SH-SY5Y (cell line): ENCODE results near the gene LCE2D.

Experiments used
- GATA2 ChIP-seq: IDR thresholded peaks from 2 replicates; pipeline ENCODE4 v1.6.1; 2011; ENCODE audit warnings: mild to moderate bottlenecking, low read depth, low read length
- GATA3 ChIP-seq: IDR thresholded peaks from 2 replicates; pipeline ENCODE4 v1.6.1; 2011; ENCODE audit warnings: low read depth, mild to moderate bottlenecking, low read length, moderate library complexity

Gene LCE2D, protein sequence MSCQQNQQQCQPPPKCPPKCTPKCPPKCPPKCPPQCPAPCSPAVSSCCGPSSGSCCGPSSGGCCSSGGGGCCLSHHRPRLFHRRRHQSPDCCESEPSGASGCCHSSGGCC

DNA sequence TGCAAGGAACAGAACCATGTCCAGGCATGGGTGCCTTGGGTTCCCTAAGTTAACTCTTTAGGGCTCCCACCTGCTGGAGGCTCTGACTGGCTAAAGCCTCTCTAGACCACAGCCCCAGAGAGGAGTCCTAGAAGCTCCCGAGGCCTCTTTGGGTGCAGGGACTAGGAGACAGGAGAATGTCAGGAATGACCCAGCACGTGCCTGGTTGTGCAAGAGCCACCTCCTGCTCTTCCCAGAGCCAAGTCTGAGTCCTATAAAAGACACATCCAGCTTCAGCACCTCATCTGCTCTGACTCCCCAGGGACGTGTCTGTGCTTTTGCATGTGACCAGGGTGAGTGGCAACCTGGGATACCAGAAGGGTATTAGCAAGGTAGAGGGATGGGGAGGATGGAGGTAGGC lies at the start of gene LCE2D:
LCE2D (plus strand) TSS at position 283 of the 400 bp plus-strand sequence. CDS start 726 bp downstream, outside the sequence.
- TF ChIP-seq GATA3 (no peak), GATA2 (no peak)

DNA sequence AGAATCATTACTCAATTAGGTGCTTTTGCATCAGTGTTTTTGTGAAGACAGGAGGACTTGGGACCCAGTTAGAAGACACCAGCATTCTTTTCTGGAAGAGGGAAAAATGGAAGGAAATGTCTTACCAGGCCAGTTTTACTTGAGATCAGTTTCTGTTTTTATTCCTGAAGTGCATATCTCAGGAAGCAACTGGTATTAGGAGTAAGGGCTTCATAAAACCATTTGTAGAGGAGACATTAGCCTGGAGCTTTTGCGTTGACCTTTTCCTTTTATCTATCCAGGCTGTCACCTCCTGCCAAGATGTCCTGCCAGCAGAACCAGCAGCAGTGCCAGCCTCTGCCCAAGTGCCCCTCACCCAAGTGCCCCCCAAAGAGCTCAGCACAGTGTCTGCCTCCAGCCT lies 49.7 kb upstream of the LCE2D start, which contains the start of gene LCE3B:
LCE3B (plus strand) TSS at position 301 of the 400 bp plus-strand sequence; CDS start at position 301, 0 bp downstream.
- no peak for TF ChIP-seq GATA3
- no peak for TF ChIP-seq GATA2

DNA sequence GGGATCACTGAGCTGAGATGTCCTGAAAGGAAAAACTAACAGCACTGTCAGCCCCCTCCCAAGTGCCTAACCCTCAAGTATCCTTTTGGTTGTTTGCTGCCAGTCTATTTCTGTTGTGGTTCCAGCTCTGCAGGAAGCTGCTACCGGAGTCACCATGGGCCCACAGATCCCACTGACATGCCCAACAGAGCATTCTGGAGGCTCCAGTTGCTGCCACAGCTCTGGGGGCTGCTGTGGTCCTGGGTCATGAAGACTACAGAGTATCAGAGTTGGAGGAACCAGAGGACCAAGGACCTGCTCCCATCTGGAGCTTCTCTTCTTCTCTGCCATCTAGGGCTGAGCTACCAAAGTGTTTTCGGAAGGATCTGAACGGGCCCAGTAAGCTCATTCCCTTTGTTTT lies 41.2 kb upstream of the LCE2D start:
- TF ChIP-seq GATA3 (no peak), GATA2 (no peak)

DNA sequence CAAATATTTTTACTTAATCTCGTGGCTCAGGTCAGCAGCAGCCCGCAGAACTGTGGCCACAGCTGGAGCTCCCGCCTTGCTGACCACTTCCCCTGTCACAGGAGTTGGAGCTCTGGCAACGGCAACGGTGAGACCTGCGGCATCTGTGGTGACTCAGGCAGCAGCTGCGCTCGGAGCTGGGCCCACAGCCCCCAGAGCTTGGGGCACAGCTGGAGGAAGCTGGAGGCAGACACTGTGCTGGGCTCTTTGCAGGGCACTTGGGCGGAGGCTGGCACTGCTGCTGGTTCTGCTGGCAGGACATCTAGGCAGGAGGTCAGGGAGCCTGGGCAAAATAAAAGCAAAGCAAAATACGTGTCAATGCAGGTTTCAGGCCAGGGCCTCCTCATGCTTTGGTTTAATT lies 40.4 kb upstream of the LCE2D start, which contains the start of gene LCE3A:
LCE3A (minus strand) TSS at position 301 of the 400 bp plus-strand sequence; CDS start at position 301, 0 bp downstream.
- TF ChIP-seq GATA3 = no peak
- TF ChIP-seq GATA2 = no peak

DNA sequence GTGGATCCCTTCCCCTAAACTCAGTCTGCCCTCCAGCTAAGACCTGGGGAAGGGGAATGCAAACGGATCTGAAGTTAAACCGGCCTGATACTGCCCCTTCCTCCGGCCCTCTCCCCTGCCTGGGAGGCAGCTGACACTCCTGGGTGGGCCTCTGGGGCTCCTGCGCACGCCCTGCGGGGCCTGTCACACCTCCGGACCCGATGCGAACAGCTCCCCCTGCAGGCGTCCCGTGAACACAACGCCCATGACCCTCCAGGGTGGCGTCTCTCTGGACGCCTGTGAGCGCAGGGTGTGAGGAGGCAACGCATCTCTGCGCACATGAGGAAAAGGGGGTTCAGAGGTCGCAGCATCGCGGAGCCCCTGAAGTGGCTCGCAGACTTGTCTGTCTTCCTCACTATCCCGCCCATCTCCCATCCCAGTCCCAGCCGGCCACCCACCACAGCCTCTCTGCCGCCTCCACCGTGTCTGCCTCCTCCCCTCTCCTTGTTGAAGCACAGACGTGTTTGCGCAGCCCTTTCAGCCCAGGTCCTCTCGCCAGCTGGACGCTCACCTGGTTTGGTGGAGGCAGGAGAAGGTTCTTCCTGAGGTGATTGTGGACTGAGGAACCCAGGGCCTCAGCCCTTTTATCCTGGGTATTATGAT lies 39.9 kb upstream of the LCE2D start:
- TF ChIP-seq GATA3 (no peak), GATA2 (no peak)

DNA sequence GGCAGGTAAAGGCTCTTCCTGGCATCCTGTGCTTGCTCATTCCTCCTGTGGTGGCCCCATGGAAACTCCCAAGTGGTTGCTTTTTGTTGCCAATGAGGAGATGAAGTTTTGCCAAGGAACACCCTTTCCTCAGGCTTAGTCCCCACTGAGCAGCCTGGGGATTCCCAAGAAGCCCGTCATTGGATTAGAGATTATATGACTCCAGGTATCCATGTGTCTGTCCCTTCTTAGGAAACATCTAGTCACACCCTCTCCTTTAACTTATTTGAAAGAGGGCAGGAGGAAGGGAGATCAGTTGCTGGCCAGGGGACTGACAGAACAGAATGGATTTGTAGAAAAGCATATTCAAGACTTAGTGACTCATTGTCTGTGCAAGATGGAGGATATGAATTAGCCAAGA lies 36.4 kb upstream of the LCE2D start:
- no peak for TF ChIP-seq GATA2
- no peak for TF ChIP-seq GATA3

DNA sequence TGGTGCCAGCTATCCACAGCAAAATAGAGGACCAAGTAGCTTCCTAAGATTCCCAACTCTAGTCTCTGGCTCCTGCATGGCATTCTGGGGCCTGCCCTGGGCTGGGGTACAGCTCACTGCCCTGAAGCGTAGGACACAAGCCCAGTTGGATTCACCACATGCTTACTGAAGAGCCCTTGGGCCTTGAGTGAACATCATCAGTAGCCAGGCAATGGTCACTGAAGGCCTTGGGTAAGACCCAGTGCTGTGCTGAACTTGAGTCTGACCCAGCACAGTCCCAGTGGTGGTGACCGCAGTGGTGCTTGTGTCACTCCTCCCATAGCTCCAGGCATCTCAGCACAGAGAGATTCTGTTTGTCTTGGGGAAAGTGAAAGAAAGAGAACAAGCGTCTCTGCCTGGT lies 32.6 kb upstream of the LCE2D start:
- TF ChIP-seq GATA3 = no peak

DNA sequence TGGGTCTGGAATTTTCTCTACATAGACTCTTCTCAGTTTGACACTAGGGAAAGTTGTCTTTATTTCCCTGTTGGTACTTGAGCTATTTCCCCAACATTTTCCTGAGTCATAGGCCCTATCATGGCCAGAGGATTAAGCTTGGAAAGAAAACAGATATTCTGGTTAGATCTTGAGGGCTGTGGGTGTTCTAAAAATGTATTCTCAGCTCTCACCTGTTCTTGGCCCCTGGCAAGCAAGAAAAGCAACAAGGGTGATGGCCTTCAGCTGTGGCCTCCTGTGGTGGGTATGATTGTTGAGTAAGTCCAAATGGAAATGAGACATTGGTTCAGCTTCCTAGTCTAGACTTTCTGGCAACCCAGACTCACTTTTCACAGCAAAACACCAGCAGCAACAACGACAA lies 22.8 kb upstream of the LCE2D start:
- no peak for TF ChIP-seq GATA2
- no peak for TF ChIP-seq GATA3

DNA sequence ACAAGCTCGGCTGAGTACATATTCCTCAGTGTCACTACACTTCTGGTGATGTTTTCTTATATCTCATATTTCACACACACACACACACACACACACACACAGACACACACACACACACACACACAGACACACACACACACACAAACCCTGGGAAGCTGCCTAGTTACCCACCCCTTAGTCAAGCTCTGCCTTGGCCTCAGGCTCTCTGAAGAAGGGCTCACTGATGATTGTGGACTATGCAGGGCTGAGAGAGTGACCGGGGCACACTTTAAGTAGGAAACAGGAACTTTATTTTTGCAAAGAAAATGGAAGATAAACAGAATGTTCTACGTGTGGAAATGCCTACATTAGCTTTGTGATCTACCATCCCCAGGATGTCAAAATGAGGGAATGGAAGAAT lies 19.2 kb upstream of the LCE2D start:
- TF ChIP-seq GATA3 (no peak), GATA2 (no peak)

DNA sequence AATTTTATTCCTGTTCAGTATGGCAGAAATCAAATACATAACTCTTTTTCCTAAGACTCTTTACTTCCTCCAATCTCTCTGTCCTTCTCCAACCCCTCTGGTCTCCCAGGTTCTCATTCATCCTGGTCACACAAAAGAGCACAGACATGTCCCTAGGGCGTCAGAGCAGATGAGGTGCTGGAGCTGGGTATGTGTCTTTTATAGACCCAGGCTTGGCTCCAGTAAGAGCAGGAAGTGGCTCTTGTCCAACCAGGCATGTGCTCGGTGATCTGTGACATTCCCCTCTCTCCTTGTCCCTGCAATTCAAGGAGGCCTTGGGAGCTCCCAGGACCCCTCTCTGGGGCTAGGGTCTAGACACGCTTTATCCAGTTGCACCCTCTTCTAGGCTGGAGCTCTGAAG lies 18.0 kb upstream of the LCE2D start:
- TF ChIP-seq GATA2 = no peak
- no peak for TF ChIP-seq GATA3

DNA sequence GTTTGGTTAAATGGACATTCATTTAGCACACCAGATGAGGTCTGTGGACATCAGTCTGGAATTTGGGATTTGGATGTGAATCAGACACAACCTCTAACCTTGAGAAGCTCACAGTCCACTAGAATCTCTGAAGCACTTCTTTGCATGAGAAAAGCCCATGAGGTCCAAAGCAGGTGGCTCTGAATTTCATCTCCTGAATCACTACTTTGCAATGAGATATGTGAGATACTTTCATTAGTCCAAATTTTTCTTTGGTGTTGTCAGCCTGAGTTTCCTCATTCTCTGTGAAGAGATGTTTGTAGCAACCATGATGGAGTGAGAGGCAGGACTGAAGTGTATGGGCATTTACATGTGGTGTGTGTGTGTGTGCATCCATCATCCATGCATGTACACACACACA lies 16.5 kb upstream of the LCE2D start:
- TF ChIP-seq GATA3 (no peak), GATA2 (no peak)

DNA sequence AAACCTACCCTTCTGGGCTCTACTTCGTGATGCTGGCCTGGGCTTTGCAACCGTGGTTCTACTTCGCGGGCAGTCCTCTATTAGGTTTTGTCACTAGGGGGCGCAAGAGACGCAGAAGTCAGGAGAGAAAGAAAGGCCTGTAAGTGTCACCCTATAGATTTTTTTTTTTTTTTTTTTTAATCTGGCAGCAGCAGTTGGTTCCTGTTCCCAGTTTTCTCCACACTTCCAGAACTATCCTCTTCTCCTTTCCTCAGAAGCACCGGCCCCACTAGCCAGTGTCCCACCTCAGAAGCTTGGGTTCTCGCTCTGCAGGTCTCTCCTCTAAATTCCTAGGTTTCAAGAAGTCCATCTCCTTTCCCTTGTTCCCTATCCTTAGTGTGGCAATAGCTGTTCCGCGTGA lies 9.1 kb upstream of the LCE2D start:
- TF ChIP-seq GATA2 (no peak), GATA3 (no peak)

DNA sequence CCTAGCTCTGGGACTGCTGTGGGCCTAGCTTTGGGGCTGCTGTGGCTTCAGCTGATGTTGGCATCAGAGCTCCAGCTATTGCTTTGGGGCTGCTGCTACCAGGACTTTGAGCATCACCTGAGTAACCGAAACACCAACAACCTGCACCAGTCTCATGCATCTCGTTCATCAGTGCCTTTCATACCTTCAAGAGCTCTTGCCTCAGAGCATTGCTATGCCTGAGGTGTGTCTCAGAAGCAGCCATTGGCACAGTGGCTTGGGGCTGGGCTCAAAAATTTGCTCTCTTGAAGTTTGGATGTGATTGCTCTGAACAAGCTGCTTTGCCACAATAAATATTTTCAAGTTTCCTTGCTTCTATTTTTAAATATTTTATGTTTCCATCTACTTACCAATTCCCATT lies 6.7 kb upstream of the LCE2D start:
- TF ChIP-seq GATA2 = no peak
- TF ChIP-seq GATA3 = no peak

DNA sequence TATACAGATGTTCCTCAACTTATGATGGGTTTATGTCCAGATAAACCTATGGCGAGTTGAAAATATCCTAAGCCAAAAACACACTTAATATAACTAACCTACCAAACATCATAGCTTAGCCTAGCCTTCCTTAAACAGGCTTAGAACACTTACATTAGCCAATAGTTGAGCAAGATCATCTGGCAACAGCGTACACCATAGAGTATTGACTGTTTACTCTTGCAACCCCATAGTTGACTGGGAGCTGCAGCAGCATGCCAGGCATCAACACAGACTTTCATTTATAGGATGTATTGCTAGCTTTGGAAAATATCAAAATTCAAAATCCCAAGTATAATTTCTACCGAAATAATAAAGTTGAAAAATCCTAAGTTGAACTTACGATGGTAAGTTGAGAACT lies 5.5 kb upstream of the LCE2D start:
- TF ChIP-seq GATA2 = no peak
- TF ChIP-seq GATA3 = no peak

DNA sequence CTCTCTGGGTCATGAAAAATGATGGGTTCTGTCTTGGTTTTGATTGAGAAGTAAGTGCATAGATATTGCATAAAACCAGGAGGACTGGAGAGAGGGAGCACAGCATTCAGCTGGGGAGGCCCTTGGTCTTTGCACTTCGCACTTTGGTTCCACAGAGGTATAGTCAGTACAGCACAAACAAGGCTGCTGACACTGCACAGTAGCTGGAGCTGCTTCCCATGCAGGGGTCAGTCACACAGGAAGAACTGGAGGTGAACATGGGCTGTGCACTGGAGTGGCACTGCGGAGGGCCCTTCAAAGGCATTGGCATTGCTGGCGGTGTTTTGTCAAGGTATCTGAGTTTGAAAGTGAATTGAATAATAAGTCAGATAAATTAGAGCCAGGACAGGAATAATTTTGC lies 4.5 kb upstream of the LCE2D start:
- TF ChIP-seq GATA2 (no peak), GATA3 (no peak)
